Measurements from ENCODE around the gene RPA1. TPM values are rescaled to one million over a fixed set of nuclear protein-coding genes. Genes with fewer than 3 reads are reported as not detected.
A peak's percentile ranks its signal among the peaks of the same experiment; 100 is the strongest.

The RPA1 gene
- total and polyA plus RNA-seq, 10 of the 15 experiments (the other 5 are each of a cell fraction or from before 2014, with no cell fraction given) = 35.9 to 198 (median 71.2) TPM

DNA sequence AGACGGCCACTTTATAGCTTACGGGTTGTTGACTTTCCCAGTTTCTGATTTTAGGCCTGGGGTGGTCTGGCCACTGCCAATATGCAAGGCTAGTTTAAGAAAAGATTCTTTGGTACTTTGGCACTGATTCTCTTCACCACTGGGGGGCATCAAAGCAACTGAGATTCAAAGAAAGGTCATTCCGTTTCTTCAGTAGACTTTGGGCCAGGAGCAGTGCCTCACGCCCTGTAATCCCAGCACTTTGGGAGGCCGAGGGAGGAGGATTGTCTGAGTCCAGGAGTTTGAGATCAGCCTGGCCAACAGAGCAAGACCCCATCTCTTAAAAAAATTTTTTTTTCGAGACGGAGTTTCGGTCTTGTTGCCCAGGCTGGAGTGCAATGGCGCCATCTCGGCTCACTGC is 53.0 kb downstream of the RPA1 start (continued):
- TF ChIP-seq RAD21 (IDR thresholded peaks at IDR 0.05; ENCODE audit: insufficient read depth, low read depth, low read length) = peak; percentile 65

DNA sequence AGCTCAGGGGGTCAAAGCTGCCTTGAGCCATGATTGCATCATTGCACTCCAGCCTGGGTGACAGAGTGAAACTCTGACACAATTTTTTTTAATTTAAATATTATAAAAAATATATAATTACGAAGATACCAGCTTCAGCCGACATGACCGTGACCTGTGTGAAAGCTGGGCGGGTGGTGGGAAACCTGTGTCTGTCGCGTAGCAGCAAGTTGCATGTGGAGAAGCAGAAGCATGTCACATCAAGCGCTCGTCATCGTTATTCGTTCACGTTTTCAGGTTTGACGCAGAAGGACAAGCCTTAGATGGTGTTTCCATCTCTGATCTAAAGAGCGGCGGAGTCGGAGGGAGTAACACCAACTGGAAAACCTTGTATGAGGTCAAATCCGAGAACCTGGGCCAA is 53.7 kb downstream of the RPA1 start:
- WGBS (ENCODE audit: insufficient coverage, insufficient replicate concordance, low lambda C conversion rate, missing lambda C conversion rate) = 97% methylated on average over 16 of the region's 16 CpGs
- Histone ChIP-seq H3K36me3 (ENCODE audit: control insufficient read depth in 2 of 2, insufficient read depth in 2 of 2, low read length in 1 of 2) (peaks cover 21 to 51% of the 10 kb centered on the region in 2 experiments), H3K4me2 (ENCODE audit: control insufficient read depth, insufficient read depth) (no peak overlapping the region), H3K9me3 (replicated peaks; ENCODE audit: control insufficient read depth, insufficient read depth, low read length) (no peaks in the 10 kb centered on the region; the same call in 2 of the 3 replicates), H2AFZ (ENCODE audit: control insufficient read depth, low read depth, low read length) (no peak overlapping the region), H3K4me3 (no peak overlapping the region), H3K4me1 (ENCODE audit: control insufficient read depth, insufficient read depth, low read length) (no peaks in the 10 kb centered on the region), H3K9ac (ENCODE audit: control insufficient read depth, insufficient read depth, low read length) (no peak overlapping the region), H4K20me1 (ENCODE audit: control insufficient read depth, insufficient read depth) (no peaks in the 10 kb centered on the region), H3K27ac (ENCODE audit: control insufficient read depth, insufficient read depth) (no peak overlapping the region), H3K27me3 (replicated peaks in 1 of 2; ENCODE audit: control insufficient read depth in 2 of 2, insufficient read depth in 2 of 2, low read length in 1 of 2) (no peaks in the 10 kb centered on the region), H3K79me2 (ENCODE audit: control insufficient read depth, insufficient read depth, low read length) (no peaks in the 10 kb centered on the region)
- no TSS peak for BruUV-seq (replicated peaks)
- no peak for FAIRE-seq
- ChIA-PET SMC1A (ENCODE audit: uncharacterized antibody, unreplicated experiment) (interaction anchor here (1.0 to 1.4 kb wide), 3 partner anchors 26 to 400 kb away, joined by 3 to 4 read pairs (median 3); no protein-coding TSS in a partner anchor), CTCF (interaction anchor here (0.6 to 5.7 kb wide), 5 partner anchors 15 to 361 kb away, joined by 3 to 38 read pairs (median 4); no protein-coding TSS in a partner anchor), RAD21 (ENCODE audit: unreplicated experiment) (interaction anchor here (0.5 kb wide), 1 partner anchor 89 kb away, joined by 4 read pairs; no protein-coding TSS in a partner anchor), POLR2A (interaction anchor here (1.3 kb wide), 1 partner anchor 166 kb away, joined by 3 read pairs; no protein-coding TSS in a partner anchor)
- intact Hi-C loops (cut with micrococcal nuclease; ENCODE audit: unreplicated experiment) = no loop called here
- in situ Hi-C loops (cut with MboI) = no loop called here
- DNase-seq (ENCODE audit: low read depth, low spot score) = no peak
- TF ChIP-seq, protein P1, sequence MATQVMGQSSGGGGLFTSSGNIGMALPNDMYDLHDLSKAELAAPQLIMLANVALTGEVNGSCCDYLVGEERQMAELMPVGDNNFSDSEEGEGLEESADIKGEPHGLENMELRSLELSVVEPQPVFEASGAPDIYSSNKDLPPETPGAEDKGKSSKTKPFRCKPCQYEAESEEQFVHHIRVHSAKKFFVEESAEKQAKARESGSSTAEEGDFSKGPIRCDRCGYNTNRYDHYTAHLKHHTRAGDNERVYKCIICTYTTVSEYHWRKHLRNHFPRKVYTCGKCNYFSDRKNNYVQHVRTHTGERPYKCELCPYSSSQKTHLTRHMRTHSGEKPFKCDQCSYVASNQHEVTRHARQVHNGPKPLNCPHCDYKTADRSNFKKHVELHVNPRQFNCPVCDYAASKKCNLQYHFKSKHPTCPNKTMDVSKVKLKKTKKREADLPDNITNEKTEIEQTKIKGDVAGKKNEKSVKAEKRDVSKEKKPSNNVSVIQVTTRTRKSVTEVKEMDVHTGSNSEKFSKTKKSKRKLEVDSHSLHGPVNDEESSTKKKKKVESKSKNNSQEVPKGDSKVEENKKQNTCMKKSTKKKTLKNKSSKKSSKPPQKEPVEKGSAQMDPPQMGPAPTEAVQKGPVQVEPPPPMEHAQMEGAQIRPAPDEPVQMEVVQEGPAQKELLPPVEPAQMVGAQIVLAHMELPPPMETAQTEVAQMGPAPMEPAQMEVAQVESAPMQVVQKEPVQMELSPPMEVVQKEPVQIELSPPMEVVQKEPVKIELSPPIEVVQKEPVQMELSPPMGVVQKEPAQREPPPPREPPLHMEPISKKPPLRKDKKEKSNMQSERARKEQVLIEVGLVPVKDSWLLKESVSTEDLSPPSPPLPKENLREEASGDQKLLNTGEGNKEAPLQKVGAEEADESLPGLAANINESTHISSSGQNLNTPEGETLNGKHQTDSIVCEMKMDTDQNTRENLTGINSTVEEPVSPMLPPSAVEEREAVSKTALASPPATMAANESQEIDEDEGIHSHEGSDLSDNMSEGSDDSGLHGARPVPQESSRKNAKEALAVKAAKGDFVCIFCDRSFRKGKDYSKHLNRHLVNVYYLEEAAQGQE (IDR thresholded peaks at IDR 0.05; ENCODE audit: low read depth, low read length) = no peak
- TF ChIP-seq, protein P2, sequence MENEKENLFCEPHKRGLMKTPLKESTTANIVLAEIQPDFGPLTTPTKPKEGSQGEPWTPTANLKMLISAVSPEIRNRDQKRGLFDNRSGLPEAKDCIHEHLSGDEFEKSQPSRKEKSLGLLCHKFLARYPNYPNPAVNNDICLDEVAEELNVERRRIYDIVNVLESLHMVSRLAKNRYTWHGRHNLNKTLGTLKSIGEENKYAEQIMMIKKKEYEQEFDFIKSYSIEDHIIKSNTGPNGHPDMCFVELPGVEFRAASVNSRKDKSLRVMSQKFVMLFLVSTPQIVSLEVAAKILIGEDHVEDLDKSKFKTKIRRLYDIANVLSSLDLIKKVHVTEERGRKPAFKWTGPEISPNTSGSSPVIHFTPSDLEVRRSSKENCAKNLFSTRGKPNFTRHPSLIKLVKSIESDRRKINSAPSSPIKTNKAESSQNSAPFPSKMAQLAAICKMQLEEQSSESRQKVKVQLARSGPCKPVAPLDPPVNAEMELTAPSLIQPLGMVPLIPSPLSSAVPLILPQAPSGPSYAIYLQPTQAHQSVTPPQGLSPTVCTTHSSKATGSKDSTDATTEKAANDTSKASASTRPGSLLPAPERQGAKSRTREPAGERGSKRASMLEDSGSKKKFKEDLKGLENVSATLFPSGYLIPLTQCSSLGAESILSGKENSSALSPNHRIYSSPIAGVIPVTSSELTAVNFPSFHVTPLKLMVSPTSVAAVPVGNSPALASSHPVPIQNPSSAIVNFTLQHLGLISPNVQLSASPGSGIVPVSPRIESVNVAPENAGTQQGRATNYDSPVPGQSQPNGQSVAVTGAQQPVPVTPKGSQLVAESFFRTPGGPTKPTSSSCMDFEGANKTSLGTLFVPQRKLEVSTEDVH (IDR thresholded peaks at IDR 0.05; ENCODE audit: low read depth, partially characterized antibody) = no peak
- TF ChIP-seq JUND (IDR thresholded peaks at IDR 0.05; ENCODE audit: low read depth, low read length) = no peak
- TF ChIP-seq TCF12 (IDR thresholded peaks at IDR 0.05; ENCODE audit: low read depth, low read length) = no peak
- no peak for TF ChIP-seq GATAD2B (conservative IDR thresholded peaks at IDR 0.05; ENCODE audit: low read depth)
- no peak for TF ChIP-seq EZH2 (IDR thresholded peaks at IDR 0.05; ENCODE audit: borderline replicate concordance, control insufficient read depth, low read depth, low read length)
- TF ChIP-seq IRF4 (IDR thresholded peaks at IDR 0.05; ENCODE audit: low read depth, low read length) = no peak
- TF ChIP-seq POLR2A (IDR thresholded peaks at IDR 0.05; ENCODE audit: low read depth, low read length) = no peak
- no peak for ATAC-seq
